ENCODE measurements around the gene PNKP. TPM values are rescaled to one million over a fixed set of nuclear protein-coding genes. Genes with fewer than 3 reads are reported as not detected.

PNKP gene
- total RNA-seq, 1 donor from 2014 or later: 57.6 TPM

- DNase-seq (ENCODE audit: low spot score): no peak
Measured at GRCh38 chr19:49847731-49848696, 19.4 kb downstream of the PNKP start.

GRCh38 chr19:49846408-49846807 lies 21.0 kb downstream of the PNKP start:
- DNase-seq (ENCODE audit: low spot score): no peak

- DNase-seq (ENCODE audit: low spot score): no peak
Measured at GRCh38 chr19:49845414-49845813, 22.0 kb downstream of the PNKP start.

- DNase-seq (ENCODE audit: low spot score): no peak
Measured at GRCh38 chr19:49844138-49845095, 23.0 kb downstream of the PNKP start.

- DNase-seq (ENCODE audit: low spot score): no peak
Measured at GRCh38 chr19:49843265-49843664, 24.1 kb downstream of the PNKP start.

GRCh38 chr19:49840736-49841249 lies 26.6 kb downstream of the PNKP start:
- no peak for DNase-seq (ENCODE audit: low spot score)

GRCh38 chr19:49840321-49840720 lies 27.1 kb downstream of the PNKP start:
- DNase-seq (ENCODE audit: low spot score): no peak

GRCh38 chr19:49839713-49840112 lies 27.7 kb downstream of the PNKP start:
- no peak for DNase-seq (ENCODE audit: low spot score)

GRCh38 chr19:49838885-49839588 lies 28.3 kb downstream of the PNKP start:
- no peak for DNase-seq (ENCODE audit: low spot score)

- no peak for DNase-seq (ENCODE audit: low spot score)
Measured at GRCh38 chr19:49837425-49837824, 30.0 kb downstream of the PNKP start.

- DNase-seq (ENCODE audit: low spot score): no peak
Measured at GRCh38 chr19:49837009-49837310, 30.4 kb downstream of the PNKP start.

GRCh38 chr19:49836176-49837008 lies 31.0 kb downstream of the PNKP start:
- no peak for DNase-seq (ENCODE audit: low spot score)

GRCh38 chr19:49835562-49835961 lies 31.8 kb downstream of the PNKP start:
- no peak for DNase-seq (ENCODE audit: low spot score)

- DNase-seq (ENCODE audit: low spot score): no peak
Measured at GRCh38 chr19:49833599-49833998, 33.8 kb downstream of the PNKP start.

GRCh38 chr19:49832556-49832955 lies 34.8 kb downstream of the PNKP start:
- no peak for DNase-seq (ENCODE audit: low spot score)

- no peak for DNase-seq (ENCODE audit: low spot score)
Measured at GRCh38 chr19:49831592-49831991, 35.8 kb downstream of the PNKP start.

GRCh38 chr19:49830766-49831165 lies 36.6 kb downstream of the PNKP start:
- no peak for DNase-seq (ENCODE audit: low spot score)

GRCh38 chr19:49829721-49830120 lies 37.7 kb downstream of the PNKP start:
- no peak for DNase-seq (ENCODE audit: low spot score)

GRCh38 chr19:49829200-49829599 lies 38.2 kb downstream of the PNKP start:
- DNase-seq (ENCODE audit: low spot score): no peak

GRCh38 chr19:49827034-49827433 lies 40.3 kb downstream of the PNKP start:
- DNase-seq (ENCODE audit: low spot score): no peak

Measured in mesenteric fat pad (tissue), 1 donor.